ENCODE results near the gene ATG4B.
"Not testable (repeated sequence)": the region's sequence is repeated elsewhere in the genome, so short reads cannot be mapped to it uniquely, and the experiment has no call there.

The ATG4B gene

DNA sequence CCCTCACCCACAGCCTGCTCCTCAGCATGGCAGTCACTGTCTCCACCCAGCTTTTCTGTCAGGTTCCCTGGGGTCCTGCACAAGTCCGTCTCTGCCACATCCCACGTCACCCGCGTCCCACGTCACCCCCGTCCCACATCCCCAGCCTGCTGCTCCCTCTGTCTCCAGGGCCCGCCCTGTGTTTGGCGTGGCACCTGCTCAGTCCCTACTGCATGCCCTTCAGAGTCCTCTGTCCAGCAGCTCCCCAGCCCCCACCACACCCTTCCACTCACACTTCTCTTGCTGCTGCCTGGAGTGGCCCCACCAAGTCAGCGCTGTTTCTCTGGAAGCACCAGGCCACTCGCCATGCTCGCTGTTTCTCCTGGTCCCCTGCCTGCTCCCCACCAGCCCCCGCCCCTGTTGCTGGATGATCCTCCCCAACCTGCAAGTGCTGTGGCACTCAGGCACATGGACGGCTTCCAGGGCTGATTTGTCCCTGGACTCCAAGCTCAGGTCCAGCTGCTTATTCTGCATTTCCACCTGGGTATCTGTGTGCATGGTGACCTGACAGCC lies 18.8 kb downstream of the ATG4B start:
- in situ Hi-C loops (cut with MboI; ENCODE audit: low sequenced_read_pairs, unreplicated experiment) = no loop called here
- DNase-seq (ENCODE audit: low spot score) = no peak
- TF ChIP-seq, protein P1, sequence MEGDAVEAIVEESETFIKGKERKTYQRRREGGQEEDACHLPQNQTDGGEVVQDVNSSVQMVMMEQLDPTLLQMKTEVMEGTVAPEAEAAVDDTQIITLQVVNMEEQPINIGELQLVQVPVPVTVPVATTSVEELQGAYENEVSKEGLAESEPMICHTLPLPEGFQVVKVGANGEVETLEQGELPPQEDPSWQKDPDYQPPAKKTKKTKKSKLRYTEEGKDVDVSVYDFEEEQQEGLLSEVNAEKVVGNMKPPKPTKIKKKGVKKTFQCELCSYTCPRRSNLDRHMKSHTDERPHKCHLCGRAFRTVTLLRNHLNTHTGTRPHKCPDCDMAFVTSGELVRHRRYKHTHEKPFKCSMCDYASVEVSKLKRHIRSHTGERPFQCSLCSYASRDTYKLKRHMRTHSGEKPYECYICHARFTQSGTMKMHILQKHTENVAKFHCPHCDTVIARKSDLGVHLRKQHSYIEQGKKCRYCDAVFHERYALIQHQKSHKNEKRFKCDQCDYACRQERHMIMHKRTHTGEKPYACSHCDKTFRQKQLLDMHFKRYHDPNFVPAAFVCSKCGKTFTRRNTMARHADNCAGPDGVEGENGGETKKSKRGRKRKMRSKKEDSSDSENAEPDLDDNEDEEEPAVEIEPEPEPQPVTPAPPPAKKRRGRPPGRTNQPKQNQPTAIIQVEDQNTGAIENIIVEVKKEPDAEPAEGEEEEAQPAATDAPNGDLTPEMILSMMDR (IDR thresholded peaks at IDR 0.05; ENCODE audit: borderline replicate concordance, control extremely low read depth, extremely low read depth, insufficient read depth, missing control alignments) = no peak

GRCh38 chr2:241657786-241658254 lies 20.3 kb downstream of the ATG4B start:
- in situ Hi-C loops (cut with MboI; ENCODE audit: low sequenced_read_pairs, unreplicated experiment) = no loop called here

DNA sequence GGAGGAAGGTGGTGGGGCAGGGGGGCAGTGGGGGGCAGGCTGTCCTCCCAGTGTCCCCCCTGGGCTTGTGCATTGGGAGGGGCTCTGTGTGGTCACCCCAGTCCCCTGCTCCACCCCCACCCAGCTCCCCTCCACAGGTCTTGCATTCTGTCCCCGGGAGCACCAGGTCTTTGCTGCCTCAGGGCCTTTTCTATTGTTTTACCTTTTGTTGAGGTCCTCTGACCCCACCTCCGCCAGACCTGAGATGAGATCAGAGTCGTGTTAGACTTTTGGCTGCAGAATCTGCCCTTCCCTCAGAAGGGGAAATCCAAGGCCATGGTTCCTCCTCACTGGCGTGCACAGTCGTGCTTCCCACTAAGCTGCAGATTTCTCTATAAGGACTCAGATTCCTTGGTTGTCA lies 20.8 kb downstream of the ATG4B start:
- in situ Hi-C loops (cut with MboI; ENCODE audit: low sequenced_read_pairs, unreplicated experiment) = no loop called here
- no peak for DNase-seq (ENCODE audit: low spot score)
- TF ChIP-seq, protein P1 (IDR thresholded peaks at IDR 0.05; ENCODE audit: borderline replicate concordance, control extremely low read depth, extremely low read depth, insufficient read depth, missing control alignments) = no peak

More at GRCh38 chr2:241657786-241658254, 20.3 kb downstream of the ATG4B start:
- TF ChIP-seq, protein P1 (IDR thresholded peaks at IDR 0.05; ENCODE audit: borderline replicate concordance, control extremely low read depth, extremely low read depth, insufficient read depth, missing control alignments) = no peak
- no peak for DNase-seq (ENCODE audit: low spot score)

GRCh38 chr2:241659150-241659739 lies 21.8 kb downstream of the ATG4B start:
- no peak for DNase-seq (ENCODE audit: low spot score)
- TF ChIP-seq, protein P1 (IDR thresholded peaks at IDR 0.05; ENCODE audit: borderline replicate concordance, control extremely low read depth, extremely low read depth, insufficient read depth, missing control alignments) = no peak
- in situ Hi-C loops (cut with MboI; ENCODE audit: low sequenced_read_pairs, unreplicated experiment) = no loop called here

- TF ChIP-seq, protein P1 (IDR thresholded peaks at IDR 0.05; ENCODE audit: borderline replicate concordance, control extremely low read depth, extremely low read depth, insufficient read depth, missing control alignments) = no peak
- no peak for DNase-seq (ENCODE audit: low spot score)
- in situ Hi-C loops (cut with MboI; ENCODE audit: low sequenced_read_pairs, unreplicated experiment) = no loop called here
These were observed 23.2 kb downstream of the ATG4B start for GRCh38 chr2:241660593-241661213.

DNA sequence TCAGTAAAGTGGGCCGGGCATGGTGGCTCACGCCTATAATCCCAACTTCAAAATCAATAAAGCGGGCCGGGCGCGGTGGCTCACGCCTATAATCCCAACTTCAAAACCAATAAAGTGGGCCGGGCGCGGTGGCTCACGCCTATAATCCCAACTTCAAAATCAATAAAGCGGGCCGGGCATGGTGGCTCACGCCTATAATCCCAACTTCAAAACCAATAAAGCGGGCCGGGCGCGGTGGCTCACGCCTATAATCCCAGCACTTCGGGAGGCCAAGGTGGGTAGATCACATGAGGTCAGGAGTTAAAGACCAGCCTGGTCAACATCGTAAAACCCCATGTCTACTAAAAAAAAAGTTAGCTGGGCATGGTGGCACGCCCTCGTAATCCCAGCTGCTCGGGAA lies 25.2 kb downstream of the ATG4B start:
- DNase-seq (ENCODE audit: low spot score); in situ Hi-C loops (cut with MboI; ENCODE audit: low sequenced_read_pairs, unreplicated experiment): not testable (repeated sequence)
